Stimulated activated CD8-positive, alpha-beta memory T cell treated with anti-CD3 and anti-CD28 coated beads, Interleukin-2, amount 100 ng/mL, for 1 hour (primary cell): Measurements from ENCODE around the gene CAMSAP3.

Experiments
- DNase-seq, 2 donors: peaks; one replicate each; pipeline ENCODE4 v3.0.0-alpha.2; 2020; ENCODE audit warnings: low read depth in 2 of 2

Gene CAMSAP3

GRCh38 chr19:7648265-7649014, 52.8 kb downstream of the CAMSAP3 start:
- no peak for DNase-seq

GRCh38 chr19:7650148-7650547, 54.5 kb downstream of the CAMSAP3 start:
- DNase-seq = no peak

- DNase-seq = peak; percentile 76 to 82
Observed at GRCh38 chr19:7652061-7652641, 56.5 kb downstream of the CAMSAP3 start.

- DNase-seq = no peak
Observed at GRCh38 chr19:7654401-7654800, 58.7 kb downstream of the CAMSAP3 start.

GRCh38 chr19:7655581-7655980, 59.9 kb downstream of the CAMSAP3 start:
- DNase-seq = no peak

GRCh38 chr19:7657131-7657751, 61.6 kb downstream of the CAMSAP3 start:
- no peak for DNase-seq

- DNase-seq = no peak
Observed at GRCh38 chr19:7658219-7658686, 62.6 kb downstream of the CAMSAP3 start.

- no peak for DNase-seq
Observed at GRCh38 chr19:7661744-7662538, 66.3 kb downstream of the CAMSAP3 start.

GRCh38 chr19:7662657-7663056, 67.0 kb downstream of the CAMSAP3 start:
- DNase-seq = no peak

GRCh38 chr19:7663706-7664105, 68.0 kb downstream of the CAMSAP3 start:
- no peak for DNase-seq

- DNase-seq = no peak
Observed at GRCh38 chr19:7665076-7665475, 69.4 kb downstream of the CAMSAP3 start.
